Breast epithelium (tissue), 3 donors: Measurements from ENCODE around the gene BCL2L13.

ENCODE experiments used
- CTCF ChIP-seq, 3 donors: fragments of 450-650 bp; IDR thresholded peaks; one replicate each; pipeline ENCODE4 v1.5.1; 2016 to 2017; ENCODE audit warnings: antibody characterized with exemption in 3 of 3, mild to moderate bottlenecking in 3 of 3, moderate library complexity in 3 of 3
- POLR2A ChIP-seq: fragments of 450-650 bp; IDR thresholded peaks from one replicate; pipeline ENCODE4 v1.6.1; 2016; ENCODE audit warnings: antibody characterized with exemption, mild to moderate bottlenecking, moderate library complexity
- POLR2AphosphoS5 ChIP-seq, 3 donors: sonication (generic); formaldehyde crosslinking; IDR thresholded peaks; one replicate each; pipeline ENCODE4 v1.6.1; 2017; ENCODE audit warnings: antibody characterized with exemption in 3 of 3

- no peak for TF ChIP-seq CTCF (IDR thresholded peaks at IDR 0.05)
- no peak for TF ChIP-seq POLR2AphosphoS5 (IDR thresholded peaks at IDR 0.05)
- TF ChIP-seq POLR2A = no peak
Observed at GRCh38 chr22:17607891-17608521, 30.6 kb upstream of the BCL2L13 start.
